NCI-H748 (cell line): Measurements from ENCODE around the gene KRT33B.
"Not testable (repeated sequence)": the region's sequence is repeated elsewhere in the genome, so short reads cannot be mapped to it uniquely, and the experiment has no call there.

Experiments
- DNase-seq: peaks from one replicate; lab custom pipeline; 2025; ENCODE audit not compliant: unreplicated experiment; lab: John Stamatoyannopoulos, UW

Gene KRT33B

GRCh38 chr17:41394254-41394996 lies 24.8 kb upstream of the KRT33B start:
- no peak for DNase-seq

GRCh38 chr17:41393826-41394225 lies 24.2 kb upstream of the KRT33B start:
- no peak for DNase-seq

GRCh38 chr17:41393294-41393693 lies 23.7 kb upstream of the KRT33B start:
- no peak for DNase-seq

GRCh38 chr17:41392278-41392677 lies 22.7 kb upstream of the KRT33B start:
- no peak for DNase-seq

- no peak for DNase-seq
Measured at GRCh38 chr17:41391535-41391934, 21.9 kb upstream of the KRT33B start.

- DNase-seq, result no peak
Measured at GRCh38 chr17:41390411-41390938, 20.9 kb upstream of the KRT33B start.

- no peak for DNase-seq
Measured at GRCh38 chr17:41387670-41388069, 18.1 kb upstream of the KRT33B start.

- DNase-seq, result no peak
Measured at GRCh38 chr17:41386227-41386626, 16.6 kb upstream of the KRT33B start.

- DNase-seq, result no peak
Measured at GRCh38 chr17:41383690-41384089, 14.1 kb upstream of the KRT33B start.

- no peak for DNase-seq
Measured at GRCh38 chr17:41382394-41382793, 12.8 kb upstream of the KRT33B start.

- DNase-seq, result not testable (repeated sequence)
Measured at GRCh38 chr17:41381943-41382342, 12.3 kb upstream of the KRT33B start, which contains the start of gene KRT34. KRT34 (minus strand) TSS chr17:41382306; CDS start chr17:41382246, 60 bp downstream.

- DNase-seq, result not testable (repeated sequence)
Measured at GRCh38 chr17:41380091-41380490, 10.5 kb upstream of the KRT33B start.

- no peak for DNase-seq
Measured at GRCh38 chr17:41377546-41377945, 7.9 kb upstream of the KRT33B start.

GRCh38 chr17:41369023-41369422 lies 590 bp downstream of the KRT33B start:
- no peak for DNase-seq

- DNase-seq, result no peak
Measured at GRCh38 chr17:41367426-41368075, 2.1 kb downstream of the KRT33B start.

- DNase-seq, result no peak
Measured at GRCh38 chr17:41366070-41366469, 3.5 kb downstream of the KRT33B start.

GRCh38 chr17:41363881-41364280 lies 5.7 kb downstream of the KRT33B start:
- DNase-seq, result no peak

- DNase-seq, result no peak
Measured at GRCh38 chr17:41360296-41360995, 9.2 kb downstream of the KRT33B start.

GRCh38 chr17:41354536-41354935 lies 15.1 kb downstream of the KRT33B start:
- DNase-seq, result no peak

- no peak for DNase-seq
Measured at GRCh38 chr17:41352597-41353366, 16.8 kb downstream of the KRT33B start.

GRCh38 chr17:41351177-41351576 lies 18.4 kb downstream of the KRT33B start:
- DNase-seq, result no peak
